Endodermal cell (in vitro differentiated cells): ENCODE results near the gene IGSF9B. TPM values are rescaled to one million over a fixed set of nuclear protein-coding genes. Genes with fewer than 3 reads are reported as not detected.

Experiments used
- DNase-seq: peaks from one replicate; pipeline ENCODE4 v3.0.0-alpha.2; 2017
- H3K27ac ChIP-seq: 2 replicates; pipeline ENCODE4 v1.5.1; 2013; ENCODE audit warnings: mild to moderate bottlenecking, low read depth, low read length, moderate library complexity
- H3K27me3 ChIP-seq: 2 replicates; pipeline ENCODE4 v1.6.1; 2013; ENCODE audit warnings: mild to moderate bottlenecking, low read length, moderate library complexity; ENCODE audit not compliant: insufficient read depth, control insufficient read depth, poor library complexity, severe bottlenecking
- H3K36me3 ChIP-seq: 2 replicates; pipeline ENCODE4 v1.7.0; 2013; ENCODE audit warnings: mild to moderate bottlenecking, low read length, moderate library complexity; ENCODE audit not compliant: control insufficient read depth, insufficient read depth
- H3K4me1 ChIP-seq: one replicate; pipeline ENCODE4 v1.7.0; 2013; ENCODE audit warnings: low read length; ENCODE audit not compliant: control insufficient read depth, insufficient read depth
- H3K4me3 ChIP-seq: 2 replicates; pipeline ENCODE4 v1.5.1; 2013; ENCODE audit warnings: mild to moderate bottlenecking, low read length, moderate library complexity
- H3K9ac ChIP-seq: 2 replicates; pipeline ENCODE4 v1.6.1; 2013; ENCODE audit warnings: mild to moderate bottlenecking, low read length, moderate library complexity; ENCODE audit not compliant: poor library complexity, severe bottlenecking; ENCODE audit errors: extremely low read depth
- H3K9me3 ChIP-seq: 2 replicates; pipeline ENCODE4 v1.6.1; 2013; ENCODE audit warnings: mild to moderate bottlenecking, low read length, moderate library complexity; ENCODE audit not compliant: control insufficient read depth
- H3K27ac Mint-ChIP-seq: 2 replicates; pipeline ENCODE4 v1.8.0; 2020; ENCODE audit warnings: mixed read lengths
- H3K27me3 Mint-ChIP-seq: 2 replicates; pipeline ENCODE4 v1.8.0; 2021; ENCODE audit warnings: mild to moderate bottlenecking, mixed read lengths; ENCODE audit not compliant: insufficient read depth
- H3K36me3 Mint-ChIP-seq: 2 replicates; pipeline ENCODE4 v1.8.0; 2020; ENCODE audit warnings: low read depth, mixed read lengths
- H3K4me1 Mint-ChIP-seq: 2 replicates; pipeline ENCODE4 v1.8.0; 2020; ENCODE audit warnings: mixed read lengths
- H3K4me3 Mint-ChIP-seq: 2 replicates; pipeline ENCODE4 v1.8.0; 2020; ENCODE audit warnings: mild to moderate bottlenecking, moderate library complexity, mixed read lengths
- H3K9me3 Mint-ChIP-seq: 2 replicates; pipeline ENCODE4 v1.8.0; 2020; ENCODE audit warnings: mild to moderate bottlenecking, mixed read lengths
- CTCF ChIP-seq: fragments of 200-600 bp; sonication (generic); conservative IDR thresholded peaks from 2 replicates; pipeline ENCODE4 v1.5.0; 2021; ENCODE audit warnings: antibody characterized with exemption, mild to moderate bottlenecking
- WGBS, 2 experiments: methylation state at CpG; one replicate each; pipeline versions ENCODE4 v1.1.5 to v1.1.7; 2013; ENCODE audit warnings: missing lambda C conversion rate in 2 of 2, mixed read lengths in 1 of 2; ENCODE audit not compliant: insufficient coverage in 1 of 2, insufficient read length in 1 of 2; 5-methylcytosine and 5-hydroxymethylcytosine counted together
- total RNA-seq, 2 donors: library from RNA; stranded (reverse); fragmentation: NEBNext Ultra II Directional in 1 of 2; extraction: Animal tissue kit (Norgen Biotek cat#: 25700) in 1 of 2; gene quantifications; 2 replicates in 1 of 2; 3 replicates in 1 of 2; pipeline ENCODE4 v1.2.1, GENCODE V29; 2021

Gene IGSF9B
- total RNA-seq, 2 donors from 2014 or later = 14.1 to 23.0 TPM

GRCh38 chr11:133985981-133986944 is 29.5 kb upstream of the IGSF9B start:
- Mint-ChIP-seq H3K4me1 (no peaks in the 10 kb centered on the region), H3K9me3 (no peaks in the 10 kb centered on the region), H3K4me3 (no peak overlapping the region), H3K36me3 (no peaks in the 10 kb centered on the region), H3K27ac (no peak overlapping the region), H3K27me3 (peaks cover 8% of the 10 kb centered on the region)
- H3K27ac ChIP-seq = peak overlapping the region; percentile 30
- TF ChIP-seq CTCF = no peak
- WGBS, 2 experiments = 87 to 91% methylated on average over 9 to 15 of the region's 15 CpGs
- H3K9me3 ChIP-seq = no peaks in the 10 kb centered on the region
- no peaks in the 10 kb centered on the region for H3K4me1 ChIP-seq
- no peak for DNase-seq
- H3K27me3 ChIP-seq = no peaks in the 10 kb centered on the region
- no peak overlapping the region for H3K4me3 ChIP-seq
- no peaks in the 10 kb centered on the region for H3K36me3 ChIP-seq
- no peak overlapping the region for H3K9ac ChIP-seq

- Mint-ChIP-seq H3K4me1 (no peaks in the 10 kb centered on the region), H3K36me3 (no peaks in the 10 kb centered on the region), H3K4me3 (no peak overlapping the region), H3K27ac (no peak overlapping the region), H3K9me3 (no peaks in the 10 kb centered on the region), H3K27me3 (peaks cover 8% of the 10 kb centered on the region)
- H3K9ac ChIP-seq = no peak overlapping the region
- WGBS, 2 experiments = 86 to 89% methylated on average over 3 to 9 of the region's 9 CpGs
- no peaks in the 10 kb centered on the region for H3K36me3 ChIP-seq
- no peak overlapping the region for H3K27ac ChIP-seq
- TF ChIP-seq CTCF = no peak
- no peak for DNase-seq
- H3K4me1 ChIP-seq = no peaks in the 10 kb centered on the region
- H3K27me3 ChIP-seq = no peaks in the 10 kb centered on the region
- no peaks in the 10 kb centered on the region for H3K9me3 ChIP-seq
- no peak overlapping the region for H3K4me3 ChIP-seq
These were observed 28.1 kb upstream of the IGSF9B start for GRCh38 chr11:133984828-133985227.

- TF ChIP-seq CTCF = no peak
- peaks cover 8% of the 10 kb centered on the region for H3K27me3 Mint-ChIP-seq
- H3K9me3 ChIP-seq = no peaks in the 10 kb centered on the region
- H3K27me3 ChIP-seq = no peaks in the 10 kb centered on the region
- no peak overlapping the region for H3K27ac ChIP-seq
- 93% methylated on average over 13 to 27 of the region's 28 CpGs for WGBS, 2 experiments
- H3K9ac ChIP-seq = no peak overlapping the region
- no peaks in the 10 kb centered on the region for H3K36me3 ChIP-seq
- DNase-seq = no peak
- no peaks in the 10 kb centered on the region for H3K4me1 ChIP-seq
- no peak overlapping the region for H3K27ac Mint-ChIP-seq
- H3K4me3 Mint-ChIP-seq = no peak overlapping the region
- no peak overlapping the region for H3K4me3 ChIP-seq
- no peaks in the 10 kb centered on the region for H3K9me3 Mint-ChIP-seq
- H3K36me3 Mint-ChIP-seq = no peaks in the 10 kb centered on the region
- no peaks in the 10 kb centered on the region for H3K4me1 Mint-ChIP-seq
These were observed 27.0 kb upstream of the IGSF9B start for GRCh38 chr11:133983660-133984316.
